Activated T-cell treated with anti-CD3 and anti-CD28 coated beads for 24 hours (primary cell): ENCODE data around the gene PHC1.
"Not testable (repeated sequence)": the region's sequence is repeated elsewhere in the genome, so short reads cannot be mapped to it uniquely, and the experiment has no call there.

ENCODE experiments used
- DNase-seq: peaks from one replicate; pipeline ENCODE4 v3.0.0-alpha.2; 2020; ENCODE audit warnings: low read depth

Gene PHC1

DNA sequence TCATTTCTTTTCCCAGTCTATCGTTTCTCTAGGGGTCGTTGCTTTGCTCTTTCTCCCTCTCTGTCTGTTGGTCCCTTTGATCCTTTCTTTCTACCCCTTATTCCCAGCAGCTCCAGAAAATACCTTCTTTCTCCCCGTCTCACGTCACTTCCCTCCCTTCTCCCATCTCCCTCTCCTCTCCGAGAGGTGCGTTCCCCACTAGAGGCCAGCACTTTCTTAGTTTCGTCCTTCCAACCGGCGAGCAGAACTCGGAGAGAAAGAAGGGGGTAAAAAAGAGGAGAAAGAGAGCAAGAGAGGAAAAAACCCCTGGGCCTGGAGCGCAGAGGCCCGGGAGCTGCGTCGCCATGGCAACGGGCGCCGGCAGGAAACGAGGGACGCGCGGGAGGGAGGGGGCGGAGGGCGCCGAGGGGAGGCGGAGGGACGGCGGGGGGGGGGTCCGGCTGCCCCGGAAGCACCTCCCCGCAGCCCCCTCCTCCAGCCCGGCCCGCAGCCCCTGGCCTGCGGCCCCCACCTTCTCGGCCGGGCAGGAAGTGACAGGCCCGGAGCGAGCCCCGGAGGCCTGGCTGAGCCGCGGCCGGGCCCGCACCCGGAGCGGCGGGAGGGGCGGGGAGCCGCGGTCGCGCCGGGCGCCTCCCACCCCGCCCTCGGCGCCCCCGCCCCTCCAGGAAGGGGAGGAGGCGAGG lies at the start of gene PHC1:
Gene PHC1, plus strand, starts transcription at position 477 of the 683 bp plus-strand sequence. CDS start 3,169 bp downstream, outside the sequence.
- peak; percentile 64 for DNase-seq

DNA sequence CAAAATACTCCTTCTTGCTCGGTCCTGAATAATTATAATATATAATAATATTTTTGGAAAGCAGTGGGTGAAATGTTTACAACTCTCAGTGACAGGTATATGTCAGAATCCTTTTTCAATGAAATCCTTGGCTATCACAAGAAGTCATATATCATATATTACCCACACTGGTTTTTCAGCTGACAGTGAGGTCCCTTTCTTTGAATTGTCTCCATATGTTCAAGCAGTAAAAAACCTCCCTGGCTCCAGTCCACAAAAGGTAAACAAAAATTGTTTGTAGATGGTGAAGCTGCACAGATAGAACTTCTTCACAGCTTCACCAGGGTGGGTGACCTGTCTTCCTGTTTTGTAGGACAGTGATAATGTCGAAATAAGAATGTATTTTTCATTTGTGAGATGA lies 47.9 kb upstream of the PHC1 start:
- DNase-seq, result no peak

DNA sequence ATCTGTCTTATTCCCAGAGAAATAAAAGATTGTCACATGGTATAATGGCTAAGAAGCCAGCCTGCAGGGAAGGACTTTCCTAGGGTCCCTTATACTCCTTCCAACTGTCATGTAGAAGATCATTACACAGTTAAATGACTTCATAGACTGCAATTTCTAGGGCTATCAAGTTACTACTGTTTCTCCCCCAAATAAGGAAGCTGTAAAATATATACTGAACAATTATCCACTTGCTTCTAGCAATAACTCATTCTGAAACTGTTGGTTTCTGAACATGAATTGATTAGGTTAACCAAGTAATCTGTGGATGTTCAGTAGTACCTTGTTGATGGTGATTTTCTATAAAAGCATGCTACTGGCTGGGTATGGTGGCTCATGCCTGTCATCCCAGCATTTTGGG lies 47.3 kb upstream of the PHC1 start:
- DNase-seq, result no peak

DNA sequence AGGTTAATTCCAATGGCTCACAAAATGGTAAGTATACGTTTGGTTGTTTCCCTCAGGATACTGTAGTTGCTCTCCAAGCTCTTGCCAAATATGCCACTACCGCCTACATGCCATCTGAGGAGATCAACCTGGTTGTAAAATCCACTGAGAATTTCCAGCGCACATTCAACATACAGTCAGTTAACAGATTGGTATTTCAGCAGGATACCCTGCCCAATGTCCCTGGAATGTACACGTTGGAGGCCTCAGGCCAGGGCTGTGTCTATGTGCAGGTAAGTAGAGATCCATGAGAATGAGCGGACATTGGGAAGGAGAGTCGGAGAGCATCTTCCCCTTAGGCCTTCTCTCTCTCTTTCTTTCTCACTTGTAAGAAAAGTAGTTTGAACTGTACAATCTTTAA lies 46.5 kb upstream of the PHC1 start:
- DNase-seq, result no peak

DNA sequence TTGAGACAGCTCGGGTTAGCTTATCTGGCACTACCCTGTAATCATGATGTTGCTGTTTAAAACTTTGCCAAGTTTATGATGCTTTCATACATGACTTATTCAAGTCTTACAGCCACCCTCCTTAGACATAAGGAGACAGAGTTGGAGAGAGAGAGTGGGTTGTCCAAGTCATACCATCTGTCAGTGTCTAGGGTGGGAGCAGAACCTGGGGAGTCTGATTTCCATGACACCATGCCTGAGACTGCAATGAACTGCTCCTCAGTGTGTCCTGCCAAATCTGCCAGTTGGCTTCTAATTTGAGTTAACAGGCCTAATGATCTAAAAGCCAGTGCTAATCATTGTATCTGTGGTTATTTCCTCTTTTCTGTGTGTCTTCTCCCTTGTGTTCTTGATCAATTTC lies 43.7 kb upstream of the PHC1 start:
- no peak for DNase-seq

DNA sequence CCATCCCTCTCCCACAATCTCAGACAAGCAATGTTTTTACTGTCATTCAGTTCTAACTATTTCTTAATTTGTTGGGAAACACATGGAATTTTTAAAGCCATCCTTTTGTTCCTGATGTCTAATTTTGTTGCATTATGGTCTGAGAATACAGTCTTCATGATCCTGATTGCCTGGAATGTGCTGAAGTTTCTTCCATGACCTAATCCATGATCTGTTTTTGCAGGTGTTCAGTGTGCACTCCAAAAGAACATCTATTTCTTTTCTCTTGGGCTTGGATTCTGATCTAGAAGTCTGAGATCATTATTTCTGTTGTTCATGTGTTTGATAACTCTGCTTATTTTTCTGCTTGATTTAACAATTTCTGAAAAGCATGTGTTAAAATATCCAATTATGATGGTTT lies 43.2 kb upstream of the PHC1 start:
- no peak for DNase-seq

DNA sequence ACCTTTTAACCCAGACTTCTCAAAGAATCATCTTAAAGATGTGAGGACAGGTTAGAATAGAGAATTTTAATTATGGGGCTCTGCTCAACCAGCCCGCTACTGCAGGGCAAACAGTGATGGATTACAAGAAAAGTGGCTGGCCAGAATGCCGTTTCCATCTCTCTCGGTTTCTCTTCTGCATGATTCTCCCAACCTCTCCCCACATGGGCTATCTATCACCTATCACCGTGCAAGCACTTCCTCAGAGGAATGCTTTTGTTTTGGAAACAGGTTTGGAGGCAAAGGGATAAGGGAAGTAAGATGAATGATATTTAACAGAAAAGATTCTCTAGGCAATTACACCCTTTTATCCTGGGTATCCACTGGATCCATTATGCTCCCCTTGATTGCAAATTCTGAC lies 37.4 kb upstream of the PHC1 start:
- DNase-seq, result no peak

DNA sequence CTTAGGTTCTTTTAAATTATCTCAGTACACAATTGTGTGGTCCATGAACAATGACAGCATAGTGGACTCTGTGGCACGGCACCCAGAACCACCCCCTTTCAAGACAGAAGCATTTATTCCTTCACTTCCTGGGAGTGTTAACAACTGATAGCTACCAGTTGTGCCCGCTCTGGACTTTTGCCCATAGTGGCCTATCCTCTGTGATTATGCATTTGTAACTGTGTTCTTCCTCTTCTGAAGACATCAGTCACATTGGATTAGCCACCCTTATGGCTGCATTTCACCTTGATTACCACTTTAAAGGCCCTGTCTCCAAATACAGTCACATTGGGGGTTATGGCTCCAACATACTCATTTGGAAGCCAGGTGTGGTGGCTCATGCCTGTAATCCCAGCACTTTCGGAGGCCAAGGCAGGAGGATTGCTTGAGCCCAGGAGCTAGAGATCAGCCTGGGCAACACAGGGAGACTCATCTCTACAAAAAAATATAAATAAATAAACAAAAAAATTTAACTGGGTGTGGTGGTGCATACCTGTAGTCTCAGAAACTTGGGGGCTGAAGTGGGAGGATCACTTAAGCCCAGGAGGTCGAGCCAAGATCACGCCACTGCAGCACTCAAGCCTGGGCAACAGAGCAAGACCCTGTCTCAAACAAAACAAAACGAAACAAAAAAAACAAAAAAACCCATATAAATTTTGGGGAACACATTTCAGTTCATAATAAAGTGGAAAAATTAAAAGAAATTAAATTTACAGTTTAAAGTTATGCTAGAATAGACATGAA lies 27.6 kb upstream of the PHC1 start:
- DNase-seq, result no peak

DNA sequence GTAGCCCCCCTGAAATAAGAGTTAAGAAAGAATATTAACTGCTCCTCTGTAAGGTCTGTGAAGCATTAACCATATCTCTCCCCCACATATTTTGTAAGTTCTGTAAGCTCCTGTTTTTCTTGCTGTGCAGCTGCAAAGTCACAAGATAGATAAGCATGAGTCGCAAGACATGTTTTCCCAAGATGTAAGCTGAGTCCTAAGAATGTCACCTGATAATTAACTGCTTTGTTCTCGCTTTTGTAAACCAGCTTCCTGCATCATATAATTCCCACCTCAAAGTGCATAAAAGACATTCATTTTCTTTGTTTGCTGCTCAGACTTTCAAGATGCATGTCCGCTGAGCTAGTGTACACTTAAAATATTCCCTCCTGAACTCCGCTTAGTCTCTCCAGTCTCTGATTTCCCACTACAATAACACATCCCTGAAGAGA lies 27.0 kb upstream of the PHC1 start:
- no peak for DNase-seq

DNA sequence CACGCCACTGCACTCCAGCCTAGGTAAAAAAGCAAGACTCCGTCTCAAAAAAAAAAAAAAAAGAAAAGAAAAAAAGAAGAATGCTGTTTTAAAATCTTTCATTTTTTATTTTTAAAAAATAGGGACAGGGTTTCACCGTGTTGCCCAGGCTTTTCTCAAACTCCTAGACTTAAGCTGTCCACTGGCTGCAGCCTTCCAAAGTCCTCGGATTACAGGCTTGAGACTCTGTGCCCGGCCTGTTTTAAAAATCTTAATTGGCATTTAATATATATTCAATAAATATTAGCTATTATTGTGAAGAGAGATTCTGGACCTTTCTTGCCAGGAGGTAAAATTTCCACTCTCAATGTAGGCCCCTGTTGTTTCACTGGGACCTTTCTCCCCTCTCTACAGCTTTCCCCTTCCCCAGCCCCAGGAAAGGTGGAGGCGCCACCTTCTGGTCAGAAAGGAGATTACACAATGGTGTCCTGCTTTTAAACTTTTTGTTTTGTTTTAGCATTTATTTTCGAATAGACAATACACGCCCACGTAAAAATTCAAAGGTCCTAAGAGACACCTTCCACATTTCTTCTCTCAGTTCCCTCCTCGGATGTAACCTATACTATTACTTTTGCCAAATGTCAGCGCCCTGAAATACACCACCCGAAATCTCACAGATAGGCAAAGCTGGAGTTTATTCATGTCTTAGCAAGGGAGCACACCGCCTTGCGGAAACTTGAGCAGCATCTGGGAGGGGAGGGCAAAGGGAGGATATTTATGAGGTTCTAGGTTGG lies 23.8 kb upstream of the PHC1 start:
- DNase-seq, result peak; percentile 20

DNA sequence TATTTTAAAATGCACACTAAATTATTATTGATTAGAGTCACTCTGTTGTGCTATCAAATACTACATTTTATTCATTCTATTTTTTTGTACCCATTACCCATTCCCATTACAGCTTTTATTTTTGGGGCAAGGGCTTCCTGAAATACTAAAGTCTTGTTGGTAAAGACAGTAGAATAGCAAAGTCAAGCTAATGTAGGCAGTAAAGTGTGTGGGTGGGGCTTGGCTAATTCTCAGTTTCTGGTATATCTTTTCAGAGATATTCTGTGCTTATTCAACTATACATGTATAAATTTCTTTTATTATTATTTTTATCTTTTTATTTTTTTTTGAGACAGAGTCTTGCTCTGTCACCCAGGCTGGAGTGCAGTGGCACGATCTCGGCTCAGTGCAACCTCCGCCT lies 22.3 kb upstream of the PHC1 start:
- DNase-seq, result no peak

DNA sequence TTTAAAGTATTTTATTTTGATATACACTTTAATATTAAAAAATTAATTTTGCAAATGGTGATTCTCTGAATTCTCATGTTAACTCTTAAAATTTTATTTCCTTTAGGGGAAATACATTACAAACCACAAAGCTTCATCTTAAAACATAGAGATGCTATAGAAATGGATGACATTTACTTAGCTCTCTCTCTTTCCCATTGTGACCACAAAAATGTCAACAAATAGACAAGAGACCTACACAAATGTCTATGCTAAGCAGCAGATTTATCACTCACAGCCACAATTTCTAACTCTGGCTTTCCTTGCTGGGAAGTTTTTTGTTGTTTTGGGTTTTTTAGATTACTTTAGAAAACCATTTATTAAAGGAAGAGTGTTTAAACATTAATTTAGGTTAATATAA lies 19.9 kb upstream of the PHC1 start:
- DNase-seq, result no peak

DNA sequence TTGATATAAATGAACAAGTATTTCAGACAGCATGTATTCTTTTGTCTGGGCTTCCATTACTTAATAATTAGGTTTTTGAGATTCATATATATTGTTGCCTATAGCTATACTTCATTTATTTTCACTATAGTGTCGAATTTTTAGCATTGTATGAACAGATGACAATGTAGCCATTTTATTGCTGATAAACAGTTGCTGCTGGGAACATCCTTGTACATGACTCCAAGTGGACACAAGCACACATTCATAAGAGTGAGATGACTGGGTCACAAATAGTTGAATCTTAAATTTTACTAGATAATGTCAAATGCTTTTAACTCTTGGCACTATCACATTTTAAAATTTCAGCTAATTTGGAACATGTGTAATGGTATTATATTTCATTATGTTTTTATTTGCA lies 19.3 kb upstream of the PHC1 start:
- no peak for DNase-seq

DNA sequence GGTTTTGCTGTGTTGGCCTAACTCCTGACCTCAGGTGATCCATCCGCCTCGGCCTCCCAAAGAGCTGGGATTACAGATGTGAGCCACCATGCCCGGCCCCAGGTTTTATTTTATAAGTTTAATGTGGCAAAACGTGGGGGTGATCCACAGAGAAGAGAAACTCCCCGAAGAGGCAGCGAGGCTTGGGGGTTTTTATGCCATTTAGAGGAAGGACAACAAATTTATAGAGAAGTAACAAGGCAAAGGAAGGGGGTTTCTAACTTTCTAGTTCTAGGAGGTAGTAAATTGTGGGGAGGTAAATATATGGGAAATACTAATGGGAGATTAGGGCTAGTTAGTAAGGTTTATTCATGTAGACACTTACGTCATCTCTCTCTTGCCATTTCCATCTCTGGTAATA lies 17.2 kb upstream of the PHC1 start:
- no peak for DNase-seq

DNA sequence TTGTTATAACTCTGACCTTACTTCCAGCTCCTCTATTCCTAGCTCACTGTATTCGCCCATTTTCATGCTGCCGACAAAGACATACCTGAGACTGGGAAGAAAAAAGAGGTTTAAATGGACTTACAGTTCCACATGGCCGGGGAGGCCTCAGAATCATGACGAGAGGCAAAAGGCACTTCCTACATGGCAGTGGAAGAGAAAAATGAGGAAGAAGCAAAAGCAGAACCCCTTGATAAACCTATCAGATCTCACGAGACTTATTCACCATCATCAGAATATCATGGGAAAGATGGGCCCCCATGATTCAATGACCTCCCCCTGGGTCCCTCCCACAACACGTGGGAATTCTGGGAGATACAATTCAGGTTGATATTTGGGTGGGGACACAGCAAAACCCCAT lies 14.5 kb upstream of the PHC1 start:
- no peak for DNase-seq

DNA sequence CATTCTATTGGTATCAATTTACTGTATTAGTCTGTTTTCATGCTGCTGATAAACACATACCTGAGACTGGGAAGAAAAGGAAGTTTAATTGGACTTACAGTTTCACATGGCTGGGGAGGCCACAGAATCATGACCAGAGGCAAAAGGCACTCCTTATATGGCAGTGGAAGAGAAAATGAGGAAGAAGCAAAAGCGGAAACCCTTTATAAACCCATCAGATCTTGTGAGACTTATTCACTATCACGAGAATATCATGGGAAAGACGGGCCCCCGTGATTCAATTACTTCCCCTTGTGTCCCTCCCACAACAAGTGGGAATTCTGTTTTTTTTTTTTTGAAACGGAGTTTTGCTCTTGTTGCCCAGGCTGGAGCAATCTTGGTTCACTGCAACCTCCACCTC lies 11.6 kb upstream of the PHC1 start:
- DNase-seq, result not testable (repeated sequence)

DNA sequence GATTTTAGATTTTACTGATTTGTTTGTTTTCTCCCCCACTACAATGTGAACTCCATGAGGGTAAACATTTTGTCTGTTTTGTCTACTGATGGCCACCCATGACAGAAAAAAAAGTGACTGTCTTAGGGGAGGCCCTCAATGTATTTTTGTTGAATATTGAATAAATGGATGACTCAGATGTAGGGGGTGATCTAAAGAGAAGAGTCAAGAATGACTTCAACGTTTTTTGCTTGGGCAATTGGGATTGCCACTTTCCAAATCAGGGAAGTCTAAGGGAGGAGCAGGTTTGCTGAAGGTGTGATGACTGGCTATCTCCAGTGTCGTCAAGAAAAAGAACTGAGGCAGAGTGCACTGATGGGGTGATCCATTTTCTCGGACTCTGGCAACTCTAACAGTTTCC lies 10.7 kb upstream of the PHC1 start:
- no peak for DNase-seq

DNA sequence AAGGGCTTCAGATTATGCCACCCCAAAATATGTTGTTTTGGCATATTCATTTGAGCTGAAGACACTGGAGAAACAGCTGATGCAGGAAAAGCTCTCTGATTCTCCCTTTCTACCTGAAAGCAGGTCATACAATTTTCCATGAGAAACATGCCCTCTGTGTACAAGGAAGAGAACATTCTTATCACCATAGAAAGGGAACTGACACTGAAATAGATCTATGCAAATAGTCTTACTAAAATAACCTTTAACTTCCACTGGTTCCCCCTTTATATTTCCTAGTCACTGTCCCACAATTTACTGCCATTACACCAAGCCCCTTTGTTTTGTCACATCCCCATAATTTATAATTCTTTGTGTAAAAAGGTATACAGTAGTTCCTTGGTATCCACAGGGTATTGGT lies 9.6 kb upstream of the PHC1 start:
- DNase-seq, result no peak

DNA sequence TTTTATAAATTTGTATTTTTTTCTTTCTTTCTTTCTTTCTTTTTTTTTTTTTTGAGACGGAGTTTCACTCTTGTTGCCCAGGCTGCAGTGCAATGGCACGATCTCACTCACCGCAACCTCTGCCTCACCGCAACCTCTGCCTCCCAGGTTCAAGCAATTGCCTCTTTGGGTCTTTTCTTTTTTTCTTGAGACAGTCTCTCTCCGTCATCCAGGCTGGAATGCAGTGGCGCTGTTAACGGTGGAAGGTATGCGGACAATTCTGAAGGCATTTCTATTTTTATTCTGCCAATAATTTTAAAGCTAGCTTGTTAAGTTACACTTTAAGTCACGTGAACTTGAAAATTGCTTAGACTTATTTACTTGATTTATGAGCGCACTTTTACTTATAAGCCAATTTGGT lies 8.8 kb upstream of the PHC1 start:
- no peak for DNase-seq

DNA sequence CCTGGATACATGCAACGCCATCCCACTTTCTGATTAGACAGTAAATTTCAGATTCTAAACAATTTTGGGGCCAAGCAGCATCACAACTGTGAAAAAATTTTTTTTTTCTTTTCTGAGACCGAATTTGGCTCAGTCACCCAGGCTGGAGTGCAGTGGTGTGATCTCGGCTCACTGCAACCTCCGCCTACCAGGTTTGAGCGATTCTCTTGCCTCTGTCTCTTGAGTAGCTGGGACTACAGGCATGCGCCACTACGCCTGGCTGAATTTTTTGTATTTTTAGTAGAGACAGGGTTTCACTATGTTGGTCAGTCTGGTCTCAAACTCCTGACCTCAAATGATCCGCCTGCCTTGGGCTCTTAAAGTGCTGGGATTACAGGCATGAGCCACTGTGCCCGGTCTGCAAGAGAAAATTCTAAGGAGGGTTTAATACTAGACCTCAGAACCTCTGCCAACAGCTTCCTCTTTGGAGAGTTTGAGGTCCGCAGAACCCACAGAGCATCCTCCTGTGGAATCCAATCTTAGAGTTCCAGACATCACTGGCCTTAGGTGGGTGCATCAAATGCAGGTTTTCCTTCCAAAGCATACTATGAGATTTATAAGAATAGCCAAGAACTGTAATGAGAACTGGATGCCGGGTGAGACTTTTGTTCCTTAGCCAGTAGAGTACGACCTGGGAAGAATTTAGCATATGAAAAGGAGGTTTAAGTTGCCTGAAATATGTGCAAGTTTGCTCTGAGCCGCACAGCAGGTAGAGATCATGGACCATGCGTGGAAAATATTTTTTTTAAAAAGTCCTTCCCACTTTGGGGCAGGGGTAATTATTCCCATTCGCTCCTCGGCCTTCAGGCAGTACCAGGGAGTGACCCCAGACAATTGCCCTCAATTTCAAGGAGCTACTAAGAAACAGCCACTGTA lies 7.8 kb upstream of the PHC1 start:
- no peak for DNase-seq

DNA sequence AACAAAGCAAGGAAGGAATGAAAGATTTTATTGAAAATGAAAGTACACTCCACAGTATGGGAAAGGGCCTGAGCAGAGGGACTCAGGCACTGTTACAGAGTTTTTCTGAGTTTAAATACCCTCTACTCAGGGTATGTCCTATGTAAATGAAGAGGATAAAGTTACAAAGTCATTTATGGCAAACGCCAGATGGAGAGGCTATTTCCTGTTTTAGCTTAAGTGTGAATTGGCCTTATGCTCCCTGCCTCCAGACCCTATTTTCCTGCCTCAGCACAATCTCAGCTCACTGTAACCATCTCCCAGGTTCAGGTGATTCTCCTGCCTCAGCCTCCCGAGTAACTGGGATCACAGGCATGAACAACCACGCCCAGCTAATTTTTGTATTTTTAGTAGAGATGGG lies 6.8 kb upstream of the PHC1 start:
- DNase-seq, result no peak

DNA sequence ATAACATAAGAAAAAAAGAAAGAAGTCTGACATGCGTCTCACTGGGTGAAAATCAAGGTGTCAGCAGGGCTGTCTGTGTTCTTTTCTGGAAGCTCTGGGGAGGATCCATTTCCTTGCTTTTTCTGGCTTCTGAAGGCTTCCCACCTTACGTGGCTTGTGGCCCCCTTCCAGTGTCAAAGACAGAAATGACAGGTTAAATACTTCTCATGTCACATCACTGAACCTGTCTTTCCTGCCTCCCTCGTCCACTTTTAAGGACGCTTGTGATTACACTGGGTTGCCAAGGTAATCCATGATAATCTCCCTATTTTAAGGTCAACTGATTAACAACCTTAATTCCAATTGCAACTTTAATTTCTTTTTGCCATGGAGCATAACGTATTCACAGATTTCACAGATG lies 4.6 kb upstream of the PHC1 start:
- no peak for DNase-seq
